ENCODE data around the gene MYPOP. TPM values are rescaled to one million over a fixed set of nuclear protein-coding genes. Genes with fewer than 3 reads are reported as not detected.

The MYPOP gene
- total and polyA plus RNA-seq, 2 of the 13 experiments (the other 11 are each of a cell fraction or from before 2014, with no cell fraction given), result 2.3 to 2.7 TPM

- TF ChIP-seq ZNF292 (CRISPR knock-in tag; IDR thresholded peaks at IDR 0.05; ENCODE audit: borderline replicate concordance, low read depth) (no peak; the same call in 1 of the 2 replicates), RAD51 (IDR thresholded peaks at IDR 0.05; ENCODE audit: borderline replicate concordance) (no peak), ZNF891 (CRISPR knock-in tag; IDR thresholded peaks at IDR 0.05) (no peak), GABPB1 (CRISPR knock-in tag; IDR thresholded peaks at IDR 0.05) (peak; percentile 71; the same call in 1 of the 2 replicates), HMG20A (CRISPR knock-in tag; IDR thresholded peaks at IDR 0.05; ENCODE audit: borderline replicate concordance) (no peak), MBNL3 (CRISPR knock-in tag; conservative IDR thresholded peaks at IDR 0.05) (no peak), SRSF9 (IDR thresholded peaks at IDR 0.05; ENCODE audit: borderline replicate concordance, insufficient read depth, low read depth, low read length, poor library complexity, severe bottlenecking) (no peak), RORA (CRISPR knock-in tag; IDR thresholded peaks at IDR 0.05) (no peak), RNF2 (conservative IDR thresholded peaks at IDR 0.05; ENCODE audit: low read depth) (no peak), GTF3A (CRISPR knock-in tag; conservative IDR thresholded peaks at IDR 0.05) (no peak), RBFOX2 (IDR thresholded peaks at IDR 0.05; ENCODE audit: low read depth, low read length) (peak; percentile 84), ZSCAN22 (CRISPR knock-in tag; IDR thresholded peaks at IDR 0.05) (0 out of 2 replicates have a peak, but pooled peaks have one; percentile 11), ZFP36 (IDR thresholded peaks at IDR 0.05; ENCODE audit: borderline replicate concordance, low read depth, low read length, partially characterized antibody) (no peak), ZNF615 (CRISPR knock-in tag; IDR thresholded peaks at IDR 0.05; ENCODE audit: borderline replicate concordance) (no peak), CHD4 (IDR thresholded peaks at IDR 0.05; ENCODE audit: borderline replicate concordance, low read length) (no peak), ZBTB7A (CRISPR knock-in tag; IDR thresholded peaks at IDR 0.05) (no peak; the same call in 1 of the 2 replicates), MAFK (conservative IDR thresholded peaks at IDR 0.05 in 1 of 2, IDR thresholded peaks at IDR 0.05 in 1 of 2; ENCODE audit: low read length in 2 of 2) (no peak), ZNF180 (CRISPR knock-in tag; IDR thresholded peaks at IDR 0.05; ENCODE audit: borderline replicate concordance, low read depth) (no peak), ZNF878 (CRISPR knock-in tag; IDR thresholded peaks at IDR 0.05) (0 out of 2 replicates have a peak, but pooled peaks have one; percentile 36), XRCC5 (optimal IDR thresholded peaks at IDR 0.05; ENCODE audit: low read length) (peak; percentile 16), TCF7L2 (IDR thresholded peaks at IDR 0.05; ENCODE audit: low read depth, low read length) (no peak), MTF2 (CRISPR knock-in tag; IDR thresholded peaks at IDR 0.05; ENCODE audit: borderline replicate concordance) (no peak), TBL1XR1 (IDR thresholded peaks at IDR 0.05; ENCODE audit: borderline replicate concordance, low read length, partially characterized antibody) (no peak), KAT2B (IDR thresholded peaks at IDR 0.05; ENCODE audit: borderline replicate concordance, low read depth, low read length) (no peak), ZGPAT (CRISPR knock-in tag; IDR thresholded peaks at IDR 0.05) (peak; percentile 58; the same call in 1 of the 2 replicates), ZNF691 (CRISPR knock-in tag; IDR thresholded peaks at IDR 0.05; ENCODE audit: borderline replicate concordance, low read depth) (no peak; the same call in 1 of the 2 replicates), RXRA (CRISPR knock-in tag; IDR thresholded peaks at IDR 0.05) (peak; percentile 49; the same call in 1 of the 2 replicates), ZBTB25 (CRISPR knock-in tag; IDR thresholded peaks at IDR 0.05) (peak; percentile 41; the same call in 1 of the 2 replicates)
Measured at GRCh38 chr19:45876411-45877197, 25.8 kb downstream of the MYPOP start (continued).
